Measurements from ENCODE around the gene CRK.

CRK gene

GRCh38 chr17:1486802-1487695 lies 31.0 kb upstream of the CRK start:
- peak; percentile 70 for DNase-seq (ENCODE audit: low spot score)

DNA sequence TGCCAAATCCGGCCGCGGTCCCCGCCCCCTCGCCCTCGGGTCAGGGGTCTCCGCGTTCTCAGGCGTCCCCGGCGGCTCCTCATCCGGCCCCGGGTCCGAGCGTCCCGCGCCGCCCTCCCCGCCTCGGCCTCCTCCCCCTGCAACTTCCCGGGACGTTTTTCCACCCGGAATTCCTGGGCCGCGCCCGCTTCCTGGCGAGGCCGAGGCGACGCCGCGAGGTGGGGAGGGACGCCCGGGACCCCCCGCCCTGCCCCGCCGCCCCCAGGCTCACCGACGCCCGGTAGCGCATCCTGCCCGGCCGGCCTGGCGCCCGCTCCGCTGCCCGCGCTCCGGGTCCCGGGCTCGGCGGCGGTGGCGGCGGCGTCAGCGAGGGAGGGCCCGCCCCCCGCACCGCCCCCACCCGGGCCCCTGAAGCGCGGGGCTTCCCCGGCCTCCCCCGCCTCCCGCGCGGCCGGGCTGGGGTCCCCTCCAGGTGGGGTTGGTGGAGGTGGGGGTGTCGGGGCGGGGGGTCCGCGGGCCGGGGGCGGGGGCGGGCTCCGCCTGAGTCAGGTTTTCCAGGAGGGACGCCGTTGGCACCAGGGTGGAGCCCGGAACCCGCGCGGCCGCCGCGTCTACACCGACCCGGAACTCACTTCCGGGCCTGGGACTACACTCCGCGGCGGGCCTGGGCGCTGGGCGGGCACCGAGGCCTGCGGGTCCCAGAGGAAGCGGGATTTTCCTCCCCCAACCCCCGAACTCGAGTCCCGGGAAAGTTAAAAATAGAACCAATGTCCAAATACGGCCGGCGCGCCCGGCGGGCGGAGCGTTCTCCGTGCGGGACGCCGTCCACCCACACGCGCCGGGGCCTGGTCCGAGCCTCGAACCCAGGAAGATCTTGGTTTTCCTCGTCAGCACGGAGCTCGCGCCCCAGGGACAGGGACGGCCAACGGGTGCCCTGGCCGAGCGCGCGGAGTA lies 29.7 kb upstream of the CRK start:
- DNase-seq (ENCODE audit: low spot score), result peak; percentile 60

DNA sequence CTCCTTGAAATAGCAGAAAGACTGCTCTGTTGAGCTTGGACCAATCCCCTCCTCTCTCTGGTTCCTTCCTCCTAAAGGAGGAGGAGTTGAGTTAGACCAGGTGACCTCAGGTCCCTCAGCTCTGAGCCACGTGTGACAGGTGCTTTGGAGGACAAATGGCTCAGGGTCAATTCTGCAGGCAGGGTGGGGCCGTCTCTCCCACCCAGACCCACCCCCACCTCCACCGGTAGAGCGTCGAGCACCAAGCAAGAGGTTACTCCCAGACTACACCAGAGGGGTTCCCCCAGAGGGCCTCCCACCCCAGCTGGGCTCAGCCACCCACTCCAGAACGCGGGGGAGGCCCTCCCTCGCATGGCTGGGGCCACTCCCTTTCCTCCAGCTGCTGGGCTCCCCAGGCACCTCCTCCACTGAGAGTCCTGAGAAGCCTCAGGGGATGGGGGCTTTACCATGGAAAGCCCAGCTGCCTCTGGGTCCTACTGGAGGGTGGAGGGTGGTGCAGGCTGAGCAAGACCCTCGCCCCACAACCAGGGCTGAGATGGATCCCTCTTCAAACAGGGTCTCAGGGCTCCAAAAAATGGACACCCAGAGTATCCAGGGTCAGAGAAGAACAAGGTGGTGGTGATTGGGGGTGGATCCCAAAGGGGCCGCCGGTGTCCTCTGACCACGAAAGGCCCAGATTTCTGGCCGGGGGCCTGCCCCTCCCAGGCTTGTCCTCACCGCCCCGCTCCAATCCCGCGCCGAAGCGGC lies 28.8 kb upstream of the CRK start:
- DNase-seq (ENCODE audit: low spot score), result no peak

GRCh38 chr17:1484060-1484535 lies 28.1 kb upstream of the CRK start:
- no peak for DNase-seq (ENCODE audit: low spot score)

DNA sequence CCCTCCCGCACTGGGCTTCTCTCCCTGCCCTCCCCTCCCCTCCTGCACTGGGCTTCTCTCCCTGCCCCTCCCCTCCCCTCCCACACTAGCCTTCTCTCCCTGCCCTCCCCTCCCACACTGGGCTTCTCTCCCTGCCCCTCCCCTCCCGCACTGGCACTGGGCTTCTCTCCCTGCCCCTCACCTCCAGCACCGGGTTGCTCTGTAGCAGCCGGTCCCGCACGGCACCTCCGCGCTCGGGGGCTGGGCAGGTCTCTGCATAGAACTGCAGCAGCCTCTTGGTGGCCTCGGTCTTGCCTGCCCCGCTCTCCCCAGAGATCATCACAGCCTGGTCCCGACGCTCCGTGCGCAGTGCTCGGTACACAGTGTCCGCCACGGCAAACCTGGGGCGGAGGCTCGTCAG lies 26.6 kb upstream of the CRK start:
- no peak for DNase-seq (ENCODE audit: low spot score)

- no peak for DNase-seq (ENCODE audit: low spot score)
Observed at GRCh38 chr17:1481736-1482135, 25.7 kb upstream of the CRK start.

GRCh38 chr17:1480747-1481465 lies 24.9 kb upstream of the CRK start:
- no peak for DNase-seq (ENCODE audit: low spot score)

- DNase-seq (ENCODE audit: low spot score), result no peak
Observed at GRCh38 chr17:1478418-1478817, 22.4 kb upstream of the CRK start.

DNA sequence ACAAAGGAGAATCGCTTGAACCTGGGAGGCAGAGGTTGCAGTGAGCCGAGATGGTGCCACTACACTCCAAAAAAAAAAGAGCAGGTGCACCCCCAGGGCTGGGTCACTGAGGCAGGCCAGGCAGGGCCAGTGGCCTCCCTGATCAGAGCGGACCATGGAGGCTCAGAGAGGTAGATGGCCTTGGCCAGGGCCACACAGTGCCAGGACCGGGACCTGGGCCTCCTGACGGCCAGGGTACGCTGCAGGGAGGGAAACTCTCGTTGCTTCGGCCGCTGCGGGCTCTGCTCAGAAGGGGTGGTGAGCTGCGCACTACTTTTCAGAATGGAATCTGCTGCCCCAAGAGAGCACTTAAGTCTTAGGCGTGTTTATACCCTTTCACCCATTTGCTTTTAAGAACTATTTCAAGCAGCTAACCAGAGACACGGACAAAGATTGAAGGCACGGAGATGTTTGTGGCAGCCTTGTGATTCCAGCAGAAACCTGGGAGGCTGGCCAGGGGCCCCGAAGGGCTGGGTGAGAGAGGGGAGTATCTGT lies 19.4 kb upstream of the CRK start:
- DNase-seq (ENCODE audit: low spot score), result no peak

DNA sequence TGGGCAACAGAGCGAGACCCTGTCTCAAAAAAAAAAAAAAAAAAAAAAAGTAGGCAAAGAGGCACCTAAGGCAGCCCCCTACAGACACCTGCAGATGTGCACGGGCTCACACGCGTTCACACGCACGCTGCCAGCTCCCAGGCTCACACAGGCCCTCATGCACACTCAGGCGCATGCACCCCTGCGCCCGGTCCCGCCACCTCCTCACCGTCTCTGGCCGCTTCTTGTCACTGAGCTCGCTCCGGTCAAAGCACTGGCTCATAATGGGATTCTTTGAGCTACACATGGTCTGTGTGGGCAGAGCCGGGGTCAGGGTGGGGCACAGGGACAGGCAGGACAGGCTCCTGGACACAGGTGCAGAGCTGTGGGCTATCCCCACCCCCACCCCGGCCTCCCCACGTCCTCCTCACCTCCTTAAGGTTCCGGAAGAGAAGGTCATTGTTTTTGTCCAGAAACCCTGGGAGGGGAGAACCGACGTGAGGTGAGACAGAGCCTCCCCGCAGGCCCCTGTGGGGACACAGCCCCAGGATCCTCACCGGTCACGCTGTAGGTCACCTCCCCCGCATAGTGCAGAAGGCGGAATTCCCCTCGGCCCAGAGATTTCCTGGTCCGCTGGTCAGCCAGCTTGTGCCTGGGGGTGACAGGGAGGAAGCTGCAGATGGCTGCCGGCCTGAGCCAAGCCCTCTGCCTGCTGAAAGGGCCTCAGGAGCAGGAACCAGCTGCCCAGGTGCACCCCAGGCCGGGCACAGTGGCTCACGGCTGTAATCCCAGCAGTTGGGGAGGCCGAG lies 18.6 kb upstream of the CRK start:
- DNase-seq (ENCODE audit: low spot score), result no peak

- DNase-seq (ENCODE audit: low spot score), result no peak
Observed at GRCh38 chr17:1473841-1474240, 17.8 kb upstream of the CRK start.

GRCh38 chr17:1473170-1473569 lies 17.1 kb upstream of the CRK start:
- DNase-seq (ENCODE audit: low spot score), result no peak

DNA sequence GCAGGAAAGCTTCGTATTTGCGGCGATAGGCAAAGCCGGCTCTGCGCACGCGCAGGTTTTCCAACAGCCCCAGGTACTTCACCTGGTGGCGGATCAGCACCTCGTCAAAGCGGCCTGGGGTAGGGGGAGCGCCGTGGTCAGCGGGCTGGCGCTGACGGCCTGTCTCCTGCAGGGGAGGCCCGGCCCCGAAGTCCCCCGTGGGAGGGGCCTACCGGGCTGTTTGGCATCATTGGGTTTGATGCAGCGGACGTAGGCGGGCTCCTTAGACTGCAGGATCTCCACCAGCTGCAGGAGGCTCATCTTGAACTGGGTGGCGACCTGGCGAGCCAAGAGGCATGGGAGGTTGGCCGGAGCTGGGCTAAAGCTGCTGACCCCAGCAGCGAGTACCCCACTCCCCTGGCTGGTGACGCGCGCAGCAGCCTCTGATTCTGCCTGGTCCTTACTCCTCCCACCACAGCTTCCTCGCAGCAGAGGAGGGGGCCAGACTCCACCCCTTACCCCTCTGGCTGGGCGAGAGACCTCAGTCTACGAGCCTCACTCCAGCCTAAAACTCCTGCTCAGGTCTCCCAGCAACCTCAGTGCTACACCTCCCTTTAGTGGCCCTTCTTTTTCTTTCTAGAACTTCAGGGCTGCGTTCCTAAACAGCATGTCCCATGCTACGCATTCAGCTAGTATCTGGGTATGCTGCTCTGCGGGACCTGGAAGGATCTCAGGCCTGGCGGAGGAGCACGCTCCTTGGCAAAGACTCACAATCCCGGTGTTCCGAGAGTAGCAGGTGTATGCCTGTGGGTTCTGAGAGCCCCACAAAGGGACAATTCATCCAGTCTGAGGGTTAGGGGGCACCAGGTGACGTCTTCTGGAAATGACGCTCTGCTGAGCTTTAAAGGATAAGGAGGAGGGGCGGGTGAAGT lies 16.1 kb upstream of the CRK start:
- DNase-seq (ENCODE audit: low spot score), result no peak

DNA sequence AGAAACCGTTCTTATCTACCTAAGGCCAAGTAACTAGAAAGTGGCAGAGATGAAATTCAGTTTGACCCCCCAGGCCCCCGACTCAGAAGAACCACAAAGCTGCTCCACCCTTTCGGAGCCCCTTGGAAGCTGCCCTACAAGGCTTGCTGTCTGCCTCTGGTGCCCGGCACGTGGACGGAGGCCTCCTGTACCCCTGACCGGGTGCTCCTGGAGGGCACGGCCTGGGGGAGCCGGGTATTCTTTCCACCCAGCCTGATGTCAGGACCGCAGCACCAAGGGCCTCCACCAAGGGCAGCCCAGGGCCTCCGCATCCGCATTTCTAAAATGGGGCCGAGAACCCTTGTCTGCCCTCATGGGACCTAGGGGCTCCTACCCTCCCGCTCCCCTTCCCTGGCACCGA lies 15.5 kb upstream of the CRK start:
- DNase-seq (ENCODE audit: low spot score), result no peak

DNA sequence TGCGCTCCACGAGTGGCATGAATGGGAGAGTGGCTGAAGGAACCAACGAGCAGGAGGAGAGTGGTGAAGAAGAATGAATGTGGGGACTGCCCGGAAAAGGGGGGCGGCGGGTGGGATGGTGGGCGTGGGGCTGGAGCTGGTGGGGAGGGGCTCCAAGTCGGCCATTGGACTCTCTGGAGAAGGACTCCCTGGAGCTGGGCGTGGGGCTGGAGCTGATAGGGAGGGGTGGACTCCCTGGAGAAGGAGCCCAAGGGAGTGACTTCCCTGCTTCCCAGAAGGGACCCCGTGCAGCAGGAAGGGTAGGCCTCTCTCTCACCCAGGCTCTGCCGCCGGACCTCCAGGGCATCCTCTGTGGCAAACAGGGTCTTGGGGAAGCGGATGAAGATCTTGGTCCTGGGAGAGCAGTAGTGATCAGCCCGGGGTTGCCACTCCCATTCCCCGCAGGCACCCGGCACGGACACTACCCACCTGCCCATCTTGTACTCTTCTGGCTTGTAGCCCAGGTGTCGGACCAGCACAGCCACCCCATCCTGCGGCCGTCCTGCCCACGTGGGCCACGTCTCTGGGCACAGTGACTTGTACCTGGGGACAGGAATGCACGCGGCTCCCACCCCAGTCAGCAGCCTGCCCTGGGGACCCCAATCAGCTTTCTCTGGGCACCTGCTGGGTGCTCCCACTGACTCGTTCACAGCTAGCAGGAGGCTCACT lies 14.9 kb upstream of the CRK start:
- no peak for DNase-seq (ENCODE audit: low spot score)

GRCh38 chr17:1470071-1470754 lies 14.2 kb upstream of the CRK start:
- no peak for DNase-seq (ENCODE audit: low spot score)

- no peak for DNase-seq (ENCODE audit: low spot score)
Observed at GRCh38 chr17:1469231-1469852, 13.3 kb upstream of the CRK start.

Data from AG08395 (cell line).